ENCODE data around the gene RUFY1. TPM values are rescaled to one million over a fixed set of nuclear protein-coding genes. Genes with fewer than 3 reads are reported as not detected.

The RUFY1 gene
- total RNA-seq, 2 experiments from 2014 or later, result 35.8 to 47.7 TPM

- POLR2A ChIA-PET, result interaction anchor here (0.6 to 1.1 kb wide), 4 partner anchors 12 to 1244 kb away, joined by 3 to 7 read pairs (median 4); no protein-coding TSS in a partner anchor
- no peak overlapping the region for H3K4me2 ChIP-seq (ENCODE audit: low read length)
- BruUV-seq (replicated peaks), result no TSS peak
Observed at GRCh38 chr5:179616002-179616594, 65.7 kb downstream of the RUFY1 start.

GRCh38 chr5:179617930-179618329 lies 67.6 kb downstream of the RUFY1 start:
- Histone ChIP-seq H3K79me2 (ENCODE audit: insufficient read depth, low read depth, low read length) (peaks cover 91% of the 10 kb centered on the region), H3K27ac (ENCODE audit: low read depth, low read length, poor library complexity, severe bottlenecking) (no peak overlapping the region), H3K4me2 (ENCODE audit: low read length) (no peak overlapping the region), H3K4me3 (ENCODE audit: low read depth, low read length, poor library complexity, severe bottlenecking) (no peak overlapping the region), H3K36me3 (ENCODE audit: insufficient read depth, low read length) (peaks cover 99% of the 10 kb centered on the region), H3K4me1 (ENCODE audit: insufficient read depth, low read length, poor library complexity, severe bottlenecking) (peaks cover 37% of the 10 kb centered on the region), H3K9me3 (ENCODE audit: low read length) (no peaks in the 10 kb centered on the region), H2AFZ (ENCODE audit: low read length) (no peak overlapping the region), H3K9me2 (ENCODE audit: insufficient read depth, low read length) (no peaks in the 10 kb centered on the region), H4K20me1 (ENCODE audit: insufficient read depth, low read length) (peaks cover 75% of the 10 kb centered on the region)
- no peak for DNase-seq (ENCODE audit: low spot score)
- TF ChIP-seq CTCF (conservative IDR thresholded peaks at IDR 0.05; ENCODE audit: low read length), result no peak
- no peak for TF ChIP-seq EZH2phosphoT487 (IDR thresholded peaks at IDR 0.05; ENCODE audit: borderline replicate concordance, low read depth, low read length)
- POLR2A ChIA-PET, result interaction anchor here (1.0 to 1.2 kb wide), 2 partner anchors 44 to 55 kb away, joined by 3 read pairs; no protein-coding TSS in a partner anchor
- BruUV-seq (replicated peaks), result TSS peak; percentile 0
- intact Hi-C loops (cut with micrococcal nuclease; ENCODE audit: unreplicated experiment), result no loop called here
- CTCF ChIA-PET (ENCODE audit: unreplicated experiment), result no interaction called here

More at GRCh38 chr5:179616002-179616594, 65.7 kb downstream of the RUFY1 start:
- Histone ChIP-seq H3K36me3 (ENCODE audit: insufficient read depth, low read length) (peaks cover 98% of the 10 kb centered on the region), H3K9me3 (ENCODE audit: low read length) (no peaks in the 10 kb centered on the region), H4K20me1 (ENCODE audit: insufficient read depth, low read length) (peaks cover 62% of the 10 kb centered on the region), H3K4me3 (ENCODE audit: low read depth, low read length, poor library complexity, severe bottlenecking) (no peak overlapping the region), H3K9me2 (ENCODE audit: insufficient read depth, low read length) (no peaks in the 10 kb centered on the region), H3K27ac (ENCODE audit: low read depth, low read length, poor library complexity, severe bottlenecking) (no peak overlapping the region), H3K79me2 (ENCODE audit: insufficient read depth, low read depth, low read length) (peaks cover 74% of the 10 kb centered on the region), H3K4me1 (ENCODE audit: insufficient read depth, low read length, poor library complexity, severe bottlenecking) (peaks cover 27% of the 10 kb centered on the region), H2AFZ (ENCODE audit: low read length) (no peak overlapping the region)
- no peak for TF ChIP-seq CTCF (conservative IDR thresholded peaks at IDR 0.05; ENCODE audit: low read length)
- TF ChIP-seq EZH2phosphoT487 (IDR thresholded peaks at IDR 0.05; ENCODE audit: borderline replicate concordance, low read depth, low read length), result no peak
- DNase-seq (ENCODE audit: low spot score), result no peak
- CTCF ChIA-PET (ENCODE audit: unreplicated experiment), result interaction anchor here (0.6 kb wide), 1 partner anchor 15 kb away, joined by 3 read pairs; no protein-coding TSS in a partner anchor
- intact Hi-C loops (cut with micrococcal nuclease; ENCODE audit: unreplicated experiment), result no loop called here

- Histone ChIP-seq H3K79me2 (ENCODE audit: insufficient read depth, low read depth, low read length) (peaks cover 92% of the 10 kb centered on the region), H3K4me3 (ENCODE audit: low read depth, low read length, poor library complexity, severe bottlenecking) (peak overlapping the region; percentile 100), H3K9me2 (ENCODE audit: insufficient read depth, low read length) (no peaks in the 10 kb centered on the region), H3K4me2 (ENCODE audit: low read length) (peak overlapping the region; percentile 88), H4K20me1 (ENCODE audit: insufficient read depth, low read length) (peaks cover 75% of the 10 kb centered on the region), H3K27ac (ENCODE audit: low read depth, low read length, poor library complexity, severe bottlenecking) (no peak overlapping the region), H3K9me3 (ENCODE audit: low read length) (no peaks in the 10 kb centered on the region), H3K36me3 (ENCODE audit: insufficient read depth, low read length) (peaks cover 93% of the 10 kb centered on the region), H2AFZ (ENCODE audit: low read length) (no peak overlapping the region), H3K4me1 (ENCODE audit: insufficient read depth, low read length, poor library complexity, severe bottlenecking) (peaks cover 37% of the 10 kb centered on the region)
- ChIA-PET CTCF (ENCODE audit: unreplicated experiment) (no interaction called here), POLR2A (interaction anchor here (0.5 to 1.6 kb wide), 4 partner anchors 9 to 112 kb away, joined by 3 read pairs; no protein-coding TSS in a partner anchor)
- BruUV-seq (replicated peaks), result no TSS peak
- DNase-seq (ENCODE audit: low spot score), result no peak
- intact Hi-C loops (cut with micrococcal nuclease; ENCODE audit: unreplicated experiment), result no loop called here
- no peak for TF ChIP-seq EZH2phosphoT487 (IDR thresholded peaks at IDR 0.05; ENCODE audit: borderline replicate concordance, low read depth, low read length)
- no peak for TF ChIP-seq CTCF (conservative IDR thresholded peaks at IDR 0.05; ENCODE audit: low read length)
Observed at GRCh38 chr5:179618923-179619554, 68.7 kb downstream of the RUFY1 start.

Data from OCI-LY7 (cell line).